ENCODE results near the gene COLGALT1.

The COLGALT1 gene

DNA sequence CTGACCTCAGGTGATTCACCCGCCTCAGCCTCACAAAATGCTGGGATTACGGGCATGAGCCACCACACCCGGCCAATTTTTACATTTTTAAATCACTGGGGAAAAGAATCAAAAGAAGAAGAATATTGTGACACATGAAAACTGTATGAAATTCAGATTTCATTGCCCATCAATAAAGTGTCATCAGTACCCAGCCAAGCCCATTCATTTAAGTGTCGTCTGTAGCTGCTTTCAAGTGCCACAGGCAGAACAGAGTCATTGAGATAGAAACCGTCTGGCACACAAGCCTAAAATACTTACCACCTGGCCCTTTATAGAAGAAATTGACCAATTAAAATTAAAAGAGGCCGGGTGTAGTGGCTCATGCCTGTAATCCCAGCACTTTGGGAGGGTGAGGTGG lies 15.3 kb downstream of the COLGALT1 start:
- Histone ChIP-seq H4K20me1 (peaks cover 38% of the 10 kb centered on the region), H3K4me2 (no peak overlapping the region), H3K36me3 (peaks cover 100% of the 10 kb centered on the region), H3K9ac (no peak overlapping the region), H3K27me3 (no peaks in the 10 kb centered on the region), H3K27ac (no peak overlapping the region), H3K4me1 (peaks cover 6% of the 10 kb centered on the region; the same call in 1 of the 2 replicates), H3K9me3 (no peaks in the 10 kb centered on the region), H3K4me3 (no peak overlapping the region)
- no peak for TF ChIP-seq Cebpa-rat (IDR thresholded peaks at IDR 0.05)

DNA sequence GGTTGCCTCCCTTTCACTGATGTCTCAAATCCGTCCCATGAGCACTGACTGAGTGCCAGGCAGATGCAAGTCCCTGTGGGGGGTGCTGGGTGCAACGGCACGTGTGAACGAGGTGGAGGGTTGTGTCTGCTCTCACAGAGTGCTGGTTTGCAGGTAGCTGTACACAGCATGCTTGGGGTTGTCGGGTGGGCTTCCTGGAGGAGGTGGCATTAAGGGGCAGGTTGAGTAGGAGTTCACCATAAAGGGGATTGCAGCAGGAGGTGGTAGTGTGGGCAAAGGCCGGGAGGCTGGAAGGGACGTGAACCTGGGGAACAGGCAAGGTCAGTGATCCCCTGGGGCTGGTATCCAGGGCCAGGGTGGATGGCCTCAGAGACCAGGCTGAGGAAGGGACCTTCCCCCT lies 17.2 kb downstream of the COLGALT1 start:
- TF ChIP-seq Cebpa-rat (IDR thresholded peaks at IDR 0.05) = no peak
- no peaks in the 10 kb centered on the region for H3K27me3 ChIP-seq
- H3K9ac ChIP-seq = no peak overlapping the region
- peaks cover 6% of the 10 kb centered on the region; the same call in 1 of the 2 replicates for H3K4me1 ChIP-seq
- H3K27ac ChIP-seq = no peak overlapping the region
- peaks cover 42% of the 10 kb centered on the region for H4K20me1 ChIP-seq
- no peaks in the 10 kb centered on the region for H3K9me3 ChIP-seq
- peaks cover 99% of the 10 kb centered on the region for H3K36me3 ChIP-seq
- no peak overlapping the region for H3K4me3 ChIP-seq
- no peak overlapping the region for H3K4me2 ChIP-seq

DNA sequence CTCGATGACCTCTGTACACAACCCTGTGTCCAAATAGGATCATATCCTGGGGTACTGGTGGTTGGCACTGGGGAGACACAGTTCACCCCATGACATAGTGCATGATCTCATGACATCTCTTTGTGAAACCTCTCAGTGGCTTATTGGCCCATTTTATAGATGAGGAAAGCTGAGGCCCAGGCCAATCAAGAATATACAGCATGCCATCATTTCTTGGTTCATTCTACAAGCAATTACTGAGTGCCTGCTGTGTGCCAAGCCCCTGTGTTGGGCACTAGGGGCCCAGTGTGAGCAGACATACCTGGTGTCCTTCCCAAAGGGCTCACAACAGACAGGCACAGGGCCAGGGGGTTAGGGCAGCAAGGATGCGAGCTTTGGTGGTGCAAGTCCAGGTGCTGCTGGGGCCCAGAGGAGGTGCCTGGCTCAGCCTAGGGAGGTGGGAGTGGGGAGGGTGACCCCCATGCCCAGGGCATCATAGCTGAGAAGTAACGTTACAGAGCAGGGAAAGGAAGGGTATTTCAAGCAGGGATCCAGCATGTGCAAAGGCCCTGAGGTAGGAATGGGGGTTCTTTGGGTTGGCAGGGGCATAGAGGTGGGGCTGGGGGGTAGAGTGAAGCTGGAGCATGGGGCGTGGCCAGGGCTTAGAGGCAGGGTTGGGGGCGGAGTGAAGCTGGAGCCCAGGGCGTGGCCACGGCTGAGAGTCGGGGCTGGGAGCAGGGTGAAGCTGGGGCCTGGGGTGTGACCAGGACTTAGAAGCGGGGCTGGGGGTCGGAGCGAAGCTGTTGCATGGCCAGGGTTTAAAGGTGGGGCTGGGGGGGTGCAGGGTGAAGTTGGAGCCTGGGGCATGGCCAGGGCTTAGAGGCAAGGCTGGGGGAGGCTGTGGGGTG lies 20.7 kb downstream of the COLGALT1 start:
- no peak overlapping the region for H3K4me3 ChIP-seq

DNA sequence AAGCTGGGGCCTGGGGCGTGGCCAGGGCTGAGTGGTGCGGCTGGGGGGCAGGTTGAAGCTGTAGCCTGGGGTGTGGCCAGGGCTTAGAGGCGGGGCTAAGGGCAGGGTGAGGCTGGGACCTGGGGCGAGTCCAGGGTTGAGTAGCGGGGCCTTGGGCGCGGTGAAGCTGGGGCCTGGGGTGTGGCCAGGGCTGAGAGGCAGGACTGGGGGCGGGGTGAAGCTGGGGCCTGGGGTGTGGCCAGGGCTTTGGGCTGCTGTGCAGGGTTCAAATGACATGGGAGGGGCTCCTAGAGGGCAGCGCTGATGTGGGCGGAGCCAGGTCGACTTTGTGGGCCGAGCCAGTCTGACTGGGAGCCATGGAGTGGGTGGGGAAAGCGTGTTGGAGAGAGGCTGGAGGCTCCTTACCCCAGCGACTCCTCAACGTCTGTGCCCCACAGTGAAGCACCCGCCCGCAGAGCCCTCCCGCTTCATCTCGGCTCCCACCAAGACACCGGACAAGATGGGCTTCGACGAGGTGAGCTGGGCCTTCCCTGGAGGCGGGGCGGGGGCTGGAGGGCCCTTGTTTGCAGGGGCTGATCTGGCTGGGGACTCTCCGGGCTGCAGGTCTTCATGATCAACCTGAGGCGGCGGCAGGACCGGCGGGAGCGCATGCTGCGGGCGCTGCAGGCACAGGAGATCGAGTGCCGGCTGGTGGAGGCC lies 21.5 kb downstream of the COLGALT1 start:
- Histone ChIP-seq H3K4me3 (no peak overlapping the region), H3K9me3 (no peaks in the 10 kb centered on the region), H4K20me1 (peaks cover 72% of the 10 kb centered on the region), H3K4me2 (no peak overlapping the region), H3K9ac (no peak overlapping the region), H3K27me3 (no peaks in the 10 kb centered on the region), H3K27ac (no peak overlapping the region), H3K4me1 (peaks cover 34% of the 10 kb centered on the region), H3K36me3 (peaks cover 97% of the 10 kb centered on the region)
- no peak for TF ChIP-seq Cebpa-rat (IDR thresholded peaks at IDR 0.05)

More for the DNA sequence above, 20.7 kb downstream of the COLGALT1 start:
- Histone ChIP-seq H3K9ac (no peak overlapping the region), H4K20me1 (peaks cover 67% of the 10 kb centered on the region), H3K9me3 (no peaks in the 10 kb centered on the region), H3K27me3 (no peaks in the 10 kb centered on the region), H3K27ac (no peak overlapping the region), H3K36me3 (peaks cover 97% of the 10 kb centered on the region), H3K4me2 (no peak overlapping the region), H3K4me1 (peaks cover 26% of the 10 kb centered on the region)
- no peak for TF ChIP-seq Cebpa-rat (IDR thresholded peaks at IDR 0.05)

DNA sequence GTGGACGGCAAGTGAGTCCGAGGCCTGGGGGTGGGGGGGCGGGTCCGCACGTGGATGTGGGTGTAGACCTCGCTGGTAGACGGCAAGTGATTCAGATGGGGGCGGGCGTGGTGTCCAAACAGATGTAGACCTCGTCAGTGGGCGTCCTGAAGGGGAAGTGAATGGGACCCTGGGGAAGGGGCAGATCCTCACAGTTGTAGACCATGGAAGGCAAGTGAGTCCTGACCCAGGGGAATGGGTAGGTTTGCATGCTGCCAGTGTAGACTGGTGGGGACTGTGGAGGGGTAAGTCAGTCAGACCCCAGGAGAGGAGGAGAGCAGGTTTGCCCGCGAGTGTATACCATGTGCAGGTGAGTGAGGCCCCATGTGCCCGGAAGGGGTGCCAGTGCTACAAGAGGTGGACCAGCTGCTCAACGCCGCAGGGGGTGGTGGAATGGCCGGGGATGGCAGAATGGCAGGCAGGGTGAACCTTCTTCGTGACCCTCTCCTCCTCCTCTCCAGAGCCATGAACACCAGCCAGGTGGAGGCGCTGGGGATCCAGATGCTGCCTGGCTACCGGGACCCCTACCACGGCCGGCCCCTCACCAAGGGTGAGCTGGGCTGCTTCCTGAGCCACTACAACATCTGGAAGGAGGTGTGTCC lies 22.1 kb downstream of the COLGALT1 start:
- Histone ChIP-seq H4K20me1 (peaks cover 72% of the 10 kb centered on the region), H3K9ac (no peak overlapping the region), H3K27ac (no peak overlapping the region), H3K9me3 (no peaks in the 10 kb centered on the region), H3K4me3 (no peak overlapping the region), H3K27me3 (no peaks in the 10 kb centered on the region), H3K4me2 (no peak overlapping the region), H3K36me3 (peaks cover 94% of the 10 kb centered on the region), H3K4me1 (peaks cover 41% of the 10 kb centered on the region)
- no peak for TF ChIP-seq Cebpa-rat (IDR thresholded peaks at IDR 0.05)

DNA sequence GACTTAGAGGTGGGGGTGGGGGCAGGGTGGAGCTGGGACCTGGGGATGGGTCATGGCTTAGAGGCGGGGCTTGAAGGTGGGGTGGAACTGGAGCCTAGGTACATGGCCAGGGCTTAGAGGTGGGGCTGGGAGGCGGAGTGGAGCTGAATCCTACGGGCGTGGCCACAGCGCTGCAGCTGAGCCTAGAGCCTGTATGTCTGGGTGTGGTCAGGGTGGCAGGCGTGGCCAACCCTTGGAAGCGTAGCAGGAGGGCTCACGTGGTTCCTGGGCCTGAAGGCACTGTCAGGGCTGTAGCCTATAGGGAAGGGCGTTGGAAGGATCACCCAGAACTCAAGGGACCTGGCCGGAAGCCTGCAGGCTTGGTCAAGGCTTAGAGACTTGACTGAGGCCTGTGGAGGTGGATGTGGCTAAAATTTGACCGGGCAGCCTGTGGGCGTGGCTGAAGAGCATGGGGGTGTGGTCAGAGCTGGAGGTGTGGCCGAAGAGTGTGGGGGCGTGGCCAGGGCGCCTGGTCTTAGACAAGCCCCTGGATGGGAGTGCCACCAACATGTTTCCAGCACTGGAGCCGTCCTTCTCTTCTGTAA lies 24.3 kb downstream of the COLGALT1 start:
- Histone ChIP-seq H3K4me3 (no peak overlapping the region), H3K4me1 (peaks cover 56% of the 10 kb centered on the region), H3K27ac (no peak overlapping the region), H3K9me3 (no peaks in the 10 kb centered on the region), H3K27me3 (no peaks in the 10 kb centered on the region), H3K4me2 (peak overlapping the region; percentile 97), H3K36me3 (peaks cover 73% of the 10 kb centered on the region), H3K9ac (no peak overlapping the region), H4K20me1 (peaks cover 66% of the 10 kb centered on the region)
- TF ChIP-seq Cebpa-rat (IDR thresholded peaks at IDR 0.05) = no peak

DNA sequence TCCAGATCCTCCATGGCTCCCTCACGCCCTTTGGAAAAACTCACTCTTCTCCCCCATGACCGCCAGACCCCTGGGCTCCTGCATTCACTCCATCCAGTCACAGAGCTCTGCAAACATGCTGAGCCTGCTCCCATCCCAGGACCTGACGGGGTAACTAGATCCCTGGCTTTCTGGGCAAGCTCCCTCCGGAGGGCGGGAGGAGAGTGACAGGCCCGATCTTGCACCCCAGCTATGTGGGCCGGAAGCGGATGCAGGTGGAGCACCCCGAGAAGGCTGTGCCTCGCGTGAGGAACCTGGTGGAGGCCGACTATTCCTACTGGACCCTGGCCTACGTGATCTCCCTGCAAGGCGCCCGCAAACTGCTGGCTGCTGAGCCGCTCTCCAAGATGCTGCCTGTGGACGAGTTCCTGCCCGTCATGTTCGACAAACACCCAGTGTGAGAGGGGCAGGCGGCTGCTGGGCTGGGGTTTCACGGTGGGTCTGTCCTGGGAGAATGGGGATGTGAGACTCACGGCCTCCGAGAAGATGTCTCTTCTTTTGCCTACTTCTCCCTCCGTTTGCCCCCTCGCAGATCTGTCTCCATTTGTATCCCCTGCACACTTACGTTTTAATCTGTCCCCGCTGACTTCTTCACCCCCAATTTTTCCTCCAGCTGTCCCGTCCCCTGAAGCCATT lies 25.2 kb downstream of the COLGALT1 start:
- Histone ChIP-seq H4K20me1 (peaks cover 66% of the 10 kb centered on the region), H3K36me3 (peaks cover 64% of the 10 kb centered on the region), H3K9me3 (no peaks in the 10 kb centered on the region), H3K9ac (no peak overlapping the region), H3K4me2 (peak overlapping the region; percentile 97), H3K27ac (0 out of 2 replicates have a peak overlapping the region, but pooled peaks have one; percentile 41), H3K27me3 (no peaks in the 10 kb centered on the region), H3K4me1 (peaks cover 64% of the 10 kb centered on the region), H3K4me3 (no peak overlapping the region)
- TF ChIP-seq Cebpa-rat (IDR thresholded peaks at IDR 0.05) = no peak

DNA sequence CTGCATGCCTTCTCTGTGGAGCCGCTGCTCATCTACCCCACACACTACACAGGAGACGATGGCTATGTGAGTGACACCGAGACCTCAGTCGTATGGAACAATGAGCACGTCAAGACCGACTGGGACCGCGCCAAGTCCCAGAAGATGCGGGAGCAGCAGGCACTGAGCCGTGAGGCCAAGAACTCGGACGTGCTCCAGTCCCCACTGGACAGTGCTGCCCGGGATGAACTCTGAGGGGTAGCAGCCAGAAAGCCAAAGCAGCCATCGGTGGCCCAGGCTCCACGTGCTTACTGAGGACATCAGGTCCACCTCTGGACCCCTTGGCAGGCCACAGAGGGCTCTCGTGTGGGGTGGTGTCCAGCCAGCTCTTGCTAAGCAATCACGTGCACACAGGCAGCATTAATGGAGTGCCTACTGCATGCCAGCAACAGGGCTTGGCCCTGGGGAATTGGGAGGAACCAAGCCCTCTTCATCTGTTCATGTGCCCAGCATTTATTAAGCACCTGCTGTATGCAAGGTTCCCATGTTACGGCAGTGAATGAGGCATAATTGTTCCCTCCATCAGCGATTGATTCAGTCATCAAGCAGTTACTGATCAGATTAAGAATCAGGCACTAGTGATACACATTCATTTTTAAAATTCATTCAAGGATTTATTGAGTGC lies 25.9 kb downstream of the COLGALT1 start:
- Histone ChIP-seq H3K27me3 (no peaks in the 10 kb centered on the region), H4K20me1 (peaks cover 61% of the 10 kb centered on the region), H3K4me2 (peak overlapping the region; percentile 97), H3K9ac (no peak overlapping the region), H3K4me1 (peaks cover 64% of the 10 kb centered on the region), H3K9me3 (no peaks in the 10 kb centered on the region), H3K27ac (0 out of 2 replicates have a peak overlapping the region, but pooled peaks have one; percentile 41), H3K4me3 (no peak overlapping the region), H3K36me3 (peaks cover 57% of the 10 kb centered on the region)
- TF ChIP-seq Cebpa-rat (IDR thresholded peaks at IDR 0.05) = no peak
